Measurements from ENCODE around the gene KRR1. TPM values are rescaled to one million over a fixed set of nuclear protein-coding genes. Genes with fewer than 3 reads are reported as not detected.

KRR1 gene
- total RNA-seq, 1 donor: 45.6 TPM

Other genes starting within 250 kb of the KRR1 start
- gene CAPS2, start 181.3 kb downstream of the KRR1 start, total RNA-seq: 10.5 and 18.9 TPM in 2 replicates
- gene GLIPR1L1, start 176.9 kb downstream of the KRR1 start, total RNA-seq: not detected in 2 replicates
- gene GLIPR1L2, start 120.5 kb downstream of the KRR1 start, total RNA-seq: 0.29 and 0.36 TPM in 2 replicates
- 83.2 and 89.3 TPM in 2 replicates for gene GLIPR1, start 30.9 kb downstream of the KRR1 start, total RNA-seq

Measured in osteoblast (primary cell).